Pancreas (tissue), 10 donors: ENCODE results near the gene ADAM21. TPM values are rescaled to one million over a fixed set of nuclear protein-coding genes. Genes with fewer than 3 reads are reported as not detected.
A peak's percentile ranks its signal among the peaks of the same experiment; 100 is the strongest.
"Not testable (repeated sequence)": the region's sequence is repeated elsewhere in the genome, so short reads cannot be mapped to it uniquely, and the experiment has no call there.

Experiments used
- ATAC-seq, 4 donors: fragments of 200-7000 bp; cut with Tn5 transposase; one replicate each; pipeline versions ENCODE4 v1.8.0 to v1.9.1; 2020; ENCODE audit warnings: mild to moderate bottlenecking in 4 of 4, moderate library complexity in 4 of 4
- DNase-seq, 6 donors: peaks; one replicate each; pipeline ENCODE4 v3.0.0-alpha.2; 2020
- FAIRE-seq: peaks from 2 replicates; lab custom pipeline; 2012; peaks lifted over from hg19 to GRCh38; lab: Jason Lieb, UNC
- H3K27ac ChIP-seq, 4 donors: fragments of 200-600 bp; sonication (generic); 1 replicate in 3 of 4; 2 replicates in 1 of 4; pipeline versions ENCODE4 v1.5.0 to v1.8.0; 2020
- H3K27me3 ChIP-seq, 4 donors: fragments of 200-600 bp; one replicate each; pipeline ENCODE4 v1.8.0; 2021
- H3K36me3 ChIP-seq, 3 donors: fragments of 200-600 bp; sonication (generic) in 1 of 3; one replicate each; pipeline versions ENCODE4 v1.5.0 to v1.8.0; 2020 to 2021
- H3K4me1 ChIP-seq, 3 donors: fragments of 200-600 bp; one replicate each; pipeline ENCODE4 v1.8.0; 2021
- H3K4me3 ChIP-seq, 4 donors: fragments of 200-600 bp; sonication (generic) in 2 of 4; one replicate each; pipeline versions ENCODE4 v1.5.0 to v1.8.0; 2020 to 2021
- H3K9me3 ChIP-seq, 4 donors: fragments of 200-600 bp; one replicate each; pipeline ENCODE4 v1.8.0; 2021
- CTCF ChIP-seq, 4 donors: fragments of 200-600 bp; sonication (generic) in 3 of 4; IDR thresholded peaks; one replicate each; pipeline versions ENCODE4 v1.5.0 to v1.8.0; 2021; ENCODE audit warnings: antibody characterized with exemption in 4 of 4
- WGBS, 2 donors: extraction: QIAGEN DNeasy Blood & Tissue Kit; methylation state at CpG; one replicate each; pipeline ENCODE4 v1.1.7; 2013; 5-methylcytosine and 5-hydroxymethylcytosine counted together
- intact Hi-C, 3 donors: fragments of 100-400 bp; cut with DNase I; formaldehyde crosslinking; loops; one replicate each; pipeline versions ENCODE4 v1.11.1 to v1.14.2; 2022
- polyA plus RNA-seq, 2 donors: library from polyadenylated mRNA; stranded (reverse); fragments of 200-250 nt; gene quantifications; one replicate each; pipeline ENCODE4 v1.2.3, GENCODE V29; 2013
- total RNA-seq, 6 donors: library from RNA; stranded (reverse); fragmentation: NEBNext Ultra II Directional in 4 of 6; extraction: Animal tissue kit (Norgen Biotek cat#: 25700) in 4 of 6; gene quantifications; one replicate each; pipeline versions ENCODE4 v1.2.1 to v1.2.4, GENCODE V29; 2021 to 2023
- donor health status: healthy with polysubstance abuse.
- donor health status: DM: no; HTN: no; CAD: no; lungs with moderate emphysema.
- donor health status: DM: no; HTN: no; CAD: no.
- donor health status: control.
- donor health status: control.
- donor health status: Bipolar disorder and iron deficiency.
- donor health status: DM: yes; HTN: yes; CAD: no.
- donor health status: DM: no; HTN: no; CAD: no.
- donor health status: DM: no; HTN: no; CAD: no.
- donor health status: DM: yes; HTN: yes; CAD: no.

Gene ADAM21
- total RNA-seq (under 1 TPM in 1 of 6 donors, not detected in 5; 0.09 TPM), polyA plus RNA-seq (under 1 TPM in 1 of 2 donors, not detected in 1; 0.05 TPM)

GRCh38 chr14:70451874-70452273 lies at the start of gene ADAM21:
Gene ADAM21 (plus strand): TSS chr14:70452174. CDS start chr14:70457500, 5,326 bp downstream.
- FAIRE-seq, result no peak
- WGBS, 2 donors, result 80 to 93% methylated on average over 1 of the region's 1 CpG
- no peak for ATAC-seq

DNA sequence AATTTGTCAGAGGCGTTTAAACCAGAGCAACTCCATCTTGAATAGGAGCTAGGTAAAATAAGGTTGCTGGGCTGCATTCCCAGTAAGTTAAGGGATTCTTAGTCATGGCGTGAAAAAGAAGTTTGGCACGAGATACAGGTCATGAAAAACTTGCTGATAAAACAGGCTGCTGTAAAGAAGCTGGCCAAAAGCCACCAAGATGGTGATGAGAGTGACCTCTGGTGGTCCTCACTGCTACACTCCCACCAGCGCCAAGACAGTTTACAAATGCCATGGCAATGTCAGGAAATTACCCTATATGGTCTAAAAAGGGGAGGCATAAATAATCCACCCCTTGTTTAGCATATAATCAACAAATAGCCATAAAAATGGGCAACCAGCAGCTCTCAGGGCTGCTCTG lies 48.6 kb upstream of the ADAM21 start:
- H3K4me1 ChIP-seq, H3K4me3 ChIP-seq, FAIRE-seq, H3K9me3 ChIP-seq, intact Hi-C loops, H3K27ac ChIP-seq, H3K27me3 ChIP-seq, H3K36me3 ChIP-seq: not testable (repeated sequence)
- WGBS, 2 donors, result 33 to 41% methylated on average over 4 of the region's 4 CpGs
- ATAC-seq, result peak in 3 of 4 donors; percentile 43 to 70 (median 65)
- peak in 1 of 6 donors; percentile 25 for DNase-seq

More at GRCh38 chr14:70451874-70452273, at the start of gene ADAM21:
- Histone ChIP-seq H3K4me1 (no peaks in the 10 kb centered on the region), H3K27me3 (no peaks in the 10 kb centered on the region), H3K9me3 (no peaks in the 10 kb centered on the region), H3K36me3 (no peaks in the 10 kb centered on the region), H3K4me3 (no peak within 1 kb of the TSS), H3K27ac (no peak within 1 kb of the TSS)
- DNase-seq, result no peak
- intact Hi-C loops, result no loop called here
- no peak for TF ChIP-seq CTCF (IDR thresholded peaks at IDR 0.05)

DNA sequence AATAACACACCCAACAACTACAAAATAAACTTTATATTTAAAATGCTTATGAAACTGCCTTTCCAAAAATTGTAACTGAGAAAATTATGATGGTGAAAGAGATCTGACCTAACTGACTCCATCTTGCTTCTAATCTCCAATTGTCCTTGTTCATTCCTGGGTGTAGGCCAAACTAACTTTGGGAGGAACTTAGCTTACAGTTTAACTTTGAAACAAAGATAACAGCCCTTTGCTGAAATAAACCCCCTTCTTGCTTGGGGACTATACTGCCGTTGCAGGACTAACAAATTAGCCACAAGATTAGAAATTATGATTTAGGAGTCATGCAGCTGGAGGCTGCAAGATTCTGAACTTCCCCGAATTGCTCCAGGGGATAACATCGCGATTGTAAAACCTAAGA lies 45.8 kb upstream of the ADAM21 start:
- DNase-seq, intact Hi-C loops, H3K27me3 ChIP-seq, FAIRE-seq, H3K4me3 ChIP-seq, H3K27ac ChIP-seq, H3K9me3 ChIP-seq, H3K36me3 ChIP-seq, H3K4me1 ChIP-seq: not testable (repeated sequence)
- 74 to 79% methylated on average over 4 of the region's 4 CpGs for WGBS, 2 donors
- peak in 1 of 4 donors; percentile 21 for ATAC-seq

GRCh38 chr14:70407621-70408020 lies 44.4 kb upstream of the ADAM21 start:
- 91 to 94% methylated on average over 4 of the region's 4 CpGs for WGBS, 2 donors
- Histone ChIP-seq H3K4me1 (no peaks in the 10 kb centered on the region), H3K36me3 (no peaks in the 10 kb centered on the region), H3K4me3 (no peak overlapping the region), H3K27ac (no peak overlapping the region), H3K9me3 (no peaks in the 10 kb centered on the region), H3K27me3 (no peaks in the 10 kb centered on the region)
- ATAC-seq (no peak), DNase-seq (no peak), FAIRE-seq (no peak)
- intact Hi-C loops, result no loop called here
- TF ChIP-seq CTCF (IDR thresholded peaks at IDR 0.05), result no peak

- no peaks in the 10 kb centered on the region for H3K9me3 ChIP-seq
- peak overlapping the region in 3 of 4 donors; percentile 58 to 69 (median 68) for H3K4me3 ChIP-seq
- no peaks in the 10 kb centered on the region for H3K36me3 ChIP-seq
- peaks cover 0 to 13% (median 6%) of the 10 kb centered on the region in 3 donors for H3K4me1 ChIP-seq
- FAIRE-seq (no peak), DNase-seq (no peak), ATAC-seq (peak in 1 of 4 donors; percentile 20)
- intact Hi-C loops, result no loop called here
- no peak for TF ChIP-seq CTCF (IDR thresholded peaks at IDR 0.05)
- H3K27ac ChIP-seq, result no peak overlapping the region
- 5 to 10% methylated on average over 2 of the region's 2 CpGs for WGBS, 2 donors
- H3K27me3 ChIP-seq, result no peaks in the 10 kb centered on the region
These were observed 36.2 kb upstream of the ADAM21 start for GRCh38 chr14:70415788-70416187.

- intact Hi-C loops, result no loop called here
These were observed 35.6 kb upstream of the ADAM21 start for GRCh38 chr14:70416338-70416724.

More at GRCh38 chr14:70416338-70416724, 35.6 kb upstream of the ADAM21 start:
- peak; percentile 39 to 65 (median 42) for ATAC-seq
- Histone ChIP-seq H3K9me3 (no peaks in the 10 kb centered on the region), H3K4me1 (peaks cover 0 to 13% (median 6%) of the 10 kb centered on the region in 3 donors), H3K4me3 (peak overlapping the region; percentile 42 to 69 (median 63)), H3K27me3 (no peaks in the 10 kb centered on the region), H3K36me3 (no peaks in the 10 kb centered on the region), H3K27ac (peak overlapping the region; percentile 36 to 85 (median 68))
- TF ChIP-seq CTCF (IDR thresholded peaks at IDR 0.05), result no peak
- FAIRE-seq, result no peak
- 0 to 1% methylated on average over 9 of the region's 9 CpGs for WGBS, 2 donors
- DNase-seq, result no peak
